GM18951 (cell line): ENCODE results near the gene KIF20A.
"Not testable (repeated sequence)": the region's sequence is repeated elsewhere in the genome, so short reads cannot be mapped to it uniquely, and the experiment has no call there.

Source experiments
- POLR2A ChIP-seq: IDR thresholded peaks from 4 replicates; pipeline ENCODE4 v1.6.1; 2011; ENCODE audit warnings: mild to moderate bottlenecking; ENCODE audit not compliant: insufficient read length, insufficient read depth; ENCODE audit errors: extremely low read depth
- in situ Hi-C: fragments of 300-500 bp; cut with MboI; formaldehyde crosslinking; loops from one replicate; pipeline ENCODE4 v1.12.0; 2022; ENCODE audit warnings: low sequenced_read_pairs, mixed read lengths, inconsistent platforms; ENCODE audit not compliant: unreplicated experiment

The KIF20A gene

GRCh38 chr5:138178516-138179276 lies at the start of gene KIF20A, which contains the start of gene BRD8:
Gene KIF20A, plus strand, starts transcription at chr5:138179112. Its CDS starts 569 bp downstream, at chr5:138179681.
Gene BRD8, minus strand, starts transcription at chr5:138178630. Its CDS starts 16 bp downstream, at chr5:138178614.
- in situ Hi-C loops = no loop called here
- peak; percentile 79 for TF ChIP-seq POLR2A

GRCh38 chr5:138129347-138129746 lies 49.6 kb upstream of the KIF20A start:
- no peak for TF ChIP-seq POLR2A
- in situ Hi-C loops = no loop called here

DNA sequence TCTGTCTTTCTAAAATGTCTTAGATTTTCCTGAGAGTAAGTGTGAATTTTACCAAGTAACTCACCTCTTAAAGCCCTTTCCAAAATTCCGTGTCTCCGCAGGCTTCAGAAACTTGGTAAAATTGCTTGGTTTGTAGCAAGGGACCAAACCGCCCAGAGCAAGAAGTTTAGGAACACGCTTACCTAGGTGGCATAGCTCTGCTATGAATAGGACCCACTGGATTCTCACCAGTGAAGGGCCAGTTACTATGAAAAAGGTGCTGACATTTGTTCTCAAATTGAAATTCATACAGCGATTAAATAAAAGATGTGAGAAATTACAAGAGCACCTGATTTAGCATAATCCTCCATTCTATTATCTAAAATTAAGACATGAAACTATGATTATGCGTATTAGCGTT lies 46.4 kb upstream of the KIF20A start:
- TF ChIP-seq POLR2A = no peak
- in situ Hi-C loops = loop anchor here (10.0 kb wide), 1 partner anchor 48 kb away; the partner anchor contains the start of gene WNT8A

GRCh38 chr5:138138949-138139780 lies 39.7 kb upstream of the KIF20A start, which contains the start of gene NME5:
Gene NME5, minus strand, starts transcription at chr5:138139428. Its CDS starts 648 bp downstream, at chr5:138138780.
- no peak for TF ChIP-seq POLR2A
- in situ Hi-C loops = loop anchor here (10.0 kb wide), 1 partner anchor 54 kb away; the partner anchor contains the start of gene WNT8A

DNA sequence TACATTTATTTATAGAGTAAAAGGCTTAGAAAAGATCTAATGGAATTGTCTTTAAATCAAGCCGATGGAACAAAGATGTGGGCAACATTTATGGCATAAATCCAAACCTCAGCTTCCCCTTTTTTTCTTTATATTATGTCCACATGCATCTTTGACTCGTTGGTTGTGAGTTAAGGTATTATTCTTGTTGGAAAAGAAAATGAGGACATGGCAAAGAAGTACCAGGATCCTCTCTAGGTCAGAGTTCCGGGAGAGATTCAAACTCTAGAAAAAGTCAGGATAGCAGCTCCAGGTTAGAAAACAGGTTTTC lies 39.2 kb upstream of the KIF20A start:
- no peak for TF ChIP-seq POLR2A
- in situ Hi-C loops = loop anchor here (10.0 kb wide), 1 partner anchor 55 kb away; the partner anchor contains the start of gene WNT8A

DNA sequence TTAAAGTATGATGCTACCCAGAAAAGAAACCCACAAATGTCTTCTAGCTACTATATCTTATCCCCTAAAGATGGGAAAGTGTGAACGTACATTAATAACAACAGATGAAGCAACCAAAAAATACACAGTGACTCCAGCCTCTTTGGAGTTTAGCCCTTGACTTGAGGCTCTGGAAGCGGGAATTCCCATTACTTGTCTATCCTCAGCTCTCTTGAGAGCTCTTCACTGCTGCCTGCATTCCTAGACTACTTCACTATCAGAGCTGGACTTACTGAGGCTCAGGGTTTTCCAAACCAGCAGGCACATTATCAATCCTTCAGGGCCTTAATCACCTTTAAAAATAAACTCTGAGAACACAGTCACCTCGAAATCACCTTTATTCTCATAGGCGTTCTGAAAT lies 38.6 kb upstream of the KIF20A start:
- in situ Hi-C loops = no loop called here
- no peak for TF ChIP-seq POLR2A

- in situ Hi-C loops = no loop called here
- TF ChIP-seq POLR2A = no peak
These were observed 37.2 kb upstream of the KIF20A start for GRCh38 chr5:138141734-138142133.

- in situ Hi-C loops = not testable (repeated sequence)
These were observed 35.3 kb upstream of the KIF20A start for GRCh38 chr5:138143578-138143977.

DNA sequence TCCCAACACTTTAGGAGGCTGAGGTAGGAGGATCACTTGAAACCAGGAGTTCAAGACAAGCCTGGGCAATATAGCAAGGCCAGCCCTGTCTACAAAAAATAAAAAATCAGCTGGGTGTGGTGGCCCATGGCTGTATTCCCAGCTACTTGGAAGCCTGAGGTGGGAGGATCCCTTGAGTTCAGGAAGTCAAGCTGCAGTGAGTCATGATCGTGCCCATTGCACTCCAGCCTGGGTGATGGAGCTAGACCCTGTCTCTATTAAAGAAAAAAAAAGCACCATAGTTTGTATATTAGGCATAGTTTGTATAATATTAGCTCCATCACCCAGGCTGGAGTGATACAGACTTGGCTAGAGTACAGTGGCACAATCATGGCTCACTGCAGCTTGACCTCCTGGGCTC lies 30.1 kb upstream of the KIF20A start:
- no peak for TF ChIP-seq POLR2A
- in situ Hi-C loops = no loop called here

GRCh38 chr5:138149530-138149929 lies 29.4 kb upstream of the KIF20A start:
- TF ChIP-seq POLR2A = no peak
- in situ Hi-C loops = no loop called here

DNA sequence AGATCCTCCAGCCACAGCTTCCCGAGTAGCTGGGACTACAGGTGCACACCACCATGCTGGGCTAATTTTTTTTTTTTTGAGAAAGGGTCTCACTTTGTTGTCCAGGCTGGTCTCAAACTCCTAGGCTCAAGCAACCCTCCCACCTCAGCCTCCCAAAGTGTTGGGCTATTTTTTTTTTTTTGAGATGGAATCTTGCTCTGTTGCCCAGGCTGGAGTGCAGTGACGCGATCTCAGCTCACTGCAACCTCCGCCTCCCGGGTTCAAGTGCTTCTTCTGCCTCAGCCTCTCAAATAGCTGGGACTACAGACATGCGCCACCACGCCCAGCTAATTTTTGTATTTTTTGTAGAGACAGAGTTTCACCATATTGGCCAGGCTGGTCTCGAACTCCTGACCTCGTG lies 22.9 kb upstream of the KIF20A start:
- in situ Hi-C loops = not testable (repeated sequence)

- TF ChIP-seq POLR2A = no peak
- in situ Hi-C loops = no loop called here
These were observed 21.3 kb upstream of the KIF20A start for GRCh38 chr5:138157626-138158025.

DNA sequence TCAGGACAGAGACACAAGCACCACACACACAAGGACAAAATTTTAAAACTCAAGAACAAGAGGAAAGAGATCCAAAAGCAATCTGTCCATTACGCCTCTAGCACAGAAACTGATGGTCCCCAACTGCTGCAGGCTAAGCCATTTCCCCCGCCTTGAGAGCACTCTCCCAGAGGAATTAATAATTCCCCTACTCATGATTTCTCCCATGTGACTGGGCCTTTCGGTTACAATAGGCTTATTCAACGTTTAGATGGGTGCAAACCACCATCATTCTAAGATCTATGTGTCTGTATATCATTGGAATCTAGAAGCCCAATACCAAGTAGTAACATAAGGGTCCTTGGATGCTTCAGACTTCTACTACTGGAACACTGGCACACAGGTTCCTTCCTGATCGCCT lies 19.2 kb upstream of the KIF20A start:
- no peak for TF ChIP-seq POLR2A
- in situ Hi-C loops = no loop called here

- no peak for TF ChIP-seq POLR2A
- in situ Hi-C loops = no loop called here
These were observed 18.2 kb upstream of the KIF20A start for GRCh38 chr5:138160706-138161105.

DNA sequence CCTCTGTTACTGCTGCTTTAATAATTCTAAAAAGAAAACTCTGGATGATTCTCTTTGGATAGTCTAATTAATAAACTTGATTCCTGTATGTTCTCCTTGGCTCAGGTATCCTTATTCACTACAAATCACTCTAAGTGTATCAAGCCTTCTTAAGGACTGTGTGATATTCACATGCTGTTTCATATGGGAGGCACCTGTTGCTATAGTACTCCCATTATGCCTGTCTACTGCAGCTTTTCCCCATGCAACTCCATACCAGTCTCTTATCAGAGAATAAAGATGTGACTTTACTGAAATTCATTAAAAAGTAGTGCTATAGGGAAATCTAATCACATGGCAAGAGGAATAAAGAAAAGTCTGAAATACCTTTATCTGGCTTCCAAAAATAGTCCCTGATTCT lies 15.2 kb upstream of the KIF20A start:
- TF ChIP-seq POLR2A = no peak
- in situ Hi-C loops = no loop called here
